H9 (cell line): ENCODE results near the gene SYNGR4. TPM values are rescaled to one million over a fixed set of nuclear protein-coding genes. Genes with fewer than 3 reads are reported as not detected.
A peak's percentile ranks its signal among the peaks of the same experiment; 100 is the strongest.

Experiments used
- DNase-seq: peaks from one replicate; pipeline ENCODE4 v3.0.0-alpha.2; 2017
- H2AFZ ChIP-seq: one replicate; pipeline ENCODE4 v1.6.1; 2013; ENCODE audit warnings: mild to moderate bottlenecking, low read length, control low read depth, moderate library complexity
- H2AK5ac ChIP-seq: 2 replicates; pipeline ENCODE4 v1.6.1; 2013; ENCODE audit warnings: low read length, control low read depth, mixed read lengths; ENCODE audit not compliant: insufficient read length
- H2BK120ac ChIP-seq: one replicate; pipeline ENCODE4 v1.6.1; 2013; ENCODE audit warnings: low read depth, mild to moderate bottlenecking, low read length, control low read depth, inconsistent platforms; ENCODE audit not compliant: poor library complexity, severe bottlenecking
- H2BK12ac ChIP-seq: 2 replicates; pipeline ENCODE4 v1.6.1; 2013; ENCODE audit warnings: low read length, control low read depth, mixed read lengths, low read depth; ENCODE audit not compliant: insufficient read length
- H2BK15ac ChIP-seq: 2 replicates; pipeline ENCODE4 v1.6.1; 2013; ENCODE audit warnings: low read depth, low read length, control low read depth
- H2BK20ac ChIP-seq: one replicate; pipeline ENCODE4 v1.6.1; 2013; ENCODE audit warnings: low read depth, mild to moderate bottlenecking, low read length, control low read depth, inconsistent platforms; ENCODE audit not compliant: poor library complexity, severe bottlenecking
- H2BK5ac ChIP-seq: 2 replicates; pipeline ENCODE4 v1.6.1; 2013; ENCODE audit warnings: low read length, control low read depth, mixed read lengths; ENCODE audit not compliant: insufficient read length
- H3K14ac ChIP-seq: 2 replicates; pipeline ENCODE4 v1.6.1; 2013; ENCODE audit warnings: low read length, control low read depth; ENCODE audit not compliant: insufficient read depth
- H3K18ac ChIP-seq: 2 replicates; pipeline ENCODE4 v1.6.1; 2013; ENCODE audit warnings: low read depth, mild to moderate bottlenecking, mixed read lengths, low read length, control low read depth; ENCODE audit not compliant: insufficient read length
- H3K23ac ChIP-seq: 2 replicates; pipeline ENCODE4 v1.6.1; 2013; ENCODE audit warnings: low read length, control low read depth, mixed read lengths, low read depth; ENCODE audit not compliant: insufficient read length
- H3K23me2 ChIP-seq: 2 replicates; pipeline ENCODE4 v1.6.1; 2013; ENCODE audit warnings: low read depth, mild to moderate bottlenecking, mixed read lengths, low read length, control low read depth; ENCODE audit not compliant: insufficient read length, poor library complexity, severe bottlenecking
- H3K27ac ChIP-seq: 2 replicates; pipeline ENCODE4 v1.5.1; 2013; ENCODE audit warnings: low read length, control low read depth, mixed read lengths, low read depth; ENCODE audit not compliant: insufficient read length
- H3K27me3 ChIP-seq: 2 replicates; pipeline ENCODE4 v1.6.1; 2013; ENCODE audit warnings: low read length, control low read depth, inconsistent platforms; ENCODE audit not compliant: insufficient read depth
- H3K4ac ChIP-seq: 2 replicates; pipeline ENCODE4 v1.6.1; 2013; ENCODE audit warnings: low read depth, mild to moderate bottlenecking, control low read depth, inconsistent platforms, low read length, moderate library complexity
- H3K4me1 ChIP-seq: 2 replicates; pipeline ENCODE4 v1.6.1; 2013; ENCODE audit warnings: low read length, control low read depth, inconsistent platforms; ENCODE audit not compliant: insufficient read depth
- H3K4me2 ChIP-seq: 2 replicates; pipeline ENCODE4 v1.6.1; 2013; ENCODE audit warnings: low read length, control low read depth, mixed read lengths; ENCODE audit not compliant: insufficient read length, insufficient read depth
- H3K56ac ChIP-seq: 2 replicates; pipeline ENCODE4 v1.6.1; 2013; ENCODE audit warnings: low read depth, mild to moderate bottlenecking, mixed read lengths, low read length, control low read depth; ENCODE audit not compliant: insufficient read length
- H3K79me1 ChIP-seq: 2 replicates; pipeline ENCODE4 v1.6.1; 2013; ENCODE audit warnings: low read depth, mild to moderate bottlenecking, moderate library complexity, low read length, control low read depth, inconsistent platforms; ENCODE audit not compliant: insufficient read depth, poor library complexity, severe bottlenecking
- H3K79me2 ChIP-seq: 2 replicates; pipeline ENCODE4 v1.6.1; 2013; ENCODE audit warnings: low read length, control low read depth, inconsistent platforms; ENCODE audit not compliant: insufficient read depth
- H3K9ac ChIP-seq: 2 replicates; pipeline ENCODE4 v1.6.1; 2013; ENCODE audit warnings: low read length, control low read depth, mixed read lengths; ENCODE audit not compliant: insufficient read length; ENCODE audit errors: extremely low read depth
- H3K9me3 ChIP-seq: one replicate; pipeline ENCODE4 v1.6.1; 2013; ENCODE audit warnings: low read depth, low read length, inconsistent platforms; ENCODE audit not compliant: control insufficient read depth
- H3T11ph ChIP-seq: one replicate; pipeline ENCODE4 v1.6.1; 2013; ENCODE audit warnings: mild to moderate bottlenecking, low read length, control low read depth, inconsistent platforms
- H4K20me1 ChIP-seq: one replicate; pipeline ENCODE4 v1.6.1; 2013; ENCODE audit not compliant: control insufficient read depth, insufficient read length, insufficient read depth
- H4K5ac ChIP-seq: 2 replicates; pipeline ENCODE4 v1.6.1; 2013; ENCODE audit warnings: low read depth, mild to moderate bottlenecking, mixed read lengths, low read length, control low read depth; ENCODE audit not compliant: insufficient read length
- H4K8ac ChIP-seq: replicated peaks from 2 replicates; pipeline ENCODE4 v1.6.1; 2013; ENCODE audit warnings: low read length, control low read depth, mixed read lengths, low read depth; ENCODE audit not compliant: insufficient read length
- H4K91ac ChIP-seq: 2 replicates; pipeline ENCODE4 v1.6.1; 2013; ENCODE audit warnings: low read depth, mild to moderate bottlenecking, moderate library complexity, mixed read lengths, low read length, control low read depth; ENCODE audit not compliant: insufficient read length
- H3K27ac Mint-ChIP-seq, 3 experiments: 2 replicates in 2 of 3; 3 replicates in 1 of 3; pipeline ENCODE4 v1.8.0; 2020 to 2021; ENCODE audit warnings: mixed read lengths in 3 of 3, mild to moderate bottlenecking in 1 of 3, moderate library complexity in 1 of 3
- H3K27me3 Mint-ChIP-seq: 2 replicates; pipeline ENCODE4 v1.8.0; 2021; ENCODE audit warnings: low read depth, mild to moderate bottlenecking, moderate library complexity, mixed read lengths
- H3K36me3 Mint-ChIP-seq, 3 experiments: 2 replicates in 2 of 3; 3 replicates in 1 of 3; pipeline ENCODE4 v1.8.0; 2020 to 2021; ENCODE audit warnings: low read depth in 3 of 3, mixed read lengths in 3 of 3; ENCODE audit not compliant: insufficient read depth in 1 of 3
- H3K4me1 Mint-ChIP-seq, 2 experiments: 2 replicates each; pipeline ENCODE4 v1.8.0; 2020; ENCODE audit warnings: mixed read lengths in 2 of 2
- H3K4me3 Mint-ChIP-seq, 2 experiments: 2 replicates in 1 of 2; 3 replicates in 1 of 2; pipeline ENCODE4 v1.8.0; 2020 to 2021; ENCODE audit warnings: mild to moderate bottlenecking in 2 of 2, mixed read lengths in 2 of 2, moderate library complexity in 1 of 2
- H3K9me3 Mint-ChIP-seq, 2 experiments: 2 replicates in 1 of 2; 3 replicates in 1 of 2; pipeline ENCODE4 v1.8.0; 2020; ENCODE audit warnings: mild to moderate bottlenecking in 2 of 2, mixed read lengths in 2 of 2, moderate library complexity in 1 of 2
- WGBS: extraction: QIAGEN DNeasy Blood & Tissue Kit; methylation state at CpG from one replicate; pipeline ENCODE4 v1.1.7; 2013; ENCODE audit warnings: missing lambda C conversion rate, low lambda C conversion rate, mixed read lengths; ENCODE audit not compliant: insufficient read length; ENCODE audit errors: extremely low coverage; 5-methylcytosine and 5-hydroxymethylcytosine counted together
- total RNA-seq: library from RNA; stranded (reverse); gene quantifications from 2 replicates; pipeline ENCODE4 v1.2.1, GENCODE V29; 2021
- TF ChIP-seq, protein P1 (sequence below): fragments of 200-600 bp; sonication (generic); conservative IDR thresholded peaks from 3 replicates; pipeline ENCODE4 v1.8.0; 2021; ENCODE audit warnings: antibody characterized with exemption, mild to moderate bottlenecking

Gene SYNGR4
- total RNA-seq, 1 experiment from 2014 or later = 0.31 TPM

- Histone ChIP-seq H3K9ac (peak overlapping the region; percentile 68), H3K14ac (peak overlapping the region; percentile 90), H3T11ph (no peak overlapping the region), H3K79me1 (no peaks in the 10 kb centered on the region), H3K9me3 (no peaks in the 10 kb centered on the region), H2BK15ac (no peak overlapping the region), H3K56ac (no peak overlapping the region), H4K8ac (no peak overlapping the region), H3K79me2 (no peaks in the 10 kb centered on the region), H2BK12ac (no peak overlapping the region), H3K4ac (no peak overlapping the region), H2BK120ac (no peak overlapping the region), H4K91ac (no peak overlapping the region), H3K4me1 (no peaks in the 10 kb centered on the region), H2AK5ac (no peak overlapping the region), H3K23ac (no peak overlapping the region), H4K20me1 (no peaks in the 10 kb centered on the region), H3K27me3 (no peaks in the 10 kb centered on the region), H3K18ac (peak overlapping the region; percentile 78), H3K27ac (no peak overlapping the region), H2BK20ac (no peak overlapping the region), H3K4me2 (peak overlapping the region; percentile 53), H4K5ac (no peak overlapping the region), H2AFZ (no peak overlapping the region), H3K23me2 (peaks cover 11% of the 10 kb centered on the region), H2BK5ac (no peak overlapping the region)
- H3K36me3 Mint-ChIP-seq = no peaks in the 10 kb centered on the region; a peak in 1 of 7 replicates
- DNase-seq = peak; percentile 100
- peaks cover 16% of the 10 kb centered on the region for H3K27me3 Mint-ChIP-seq
- TF ChIP-seq, protein P1, sequence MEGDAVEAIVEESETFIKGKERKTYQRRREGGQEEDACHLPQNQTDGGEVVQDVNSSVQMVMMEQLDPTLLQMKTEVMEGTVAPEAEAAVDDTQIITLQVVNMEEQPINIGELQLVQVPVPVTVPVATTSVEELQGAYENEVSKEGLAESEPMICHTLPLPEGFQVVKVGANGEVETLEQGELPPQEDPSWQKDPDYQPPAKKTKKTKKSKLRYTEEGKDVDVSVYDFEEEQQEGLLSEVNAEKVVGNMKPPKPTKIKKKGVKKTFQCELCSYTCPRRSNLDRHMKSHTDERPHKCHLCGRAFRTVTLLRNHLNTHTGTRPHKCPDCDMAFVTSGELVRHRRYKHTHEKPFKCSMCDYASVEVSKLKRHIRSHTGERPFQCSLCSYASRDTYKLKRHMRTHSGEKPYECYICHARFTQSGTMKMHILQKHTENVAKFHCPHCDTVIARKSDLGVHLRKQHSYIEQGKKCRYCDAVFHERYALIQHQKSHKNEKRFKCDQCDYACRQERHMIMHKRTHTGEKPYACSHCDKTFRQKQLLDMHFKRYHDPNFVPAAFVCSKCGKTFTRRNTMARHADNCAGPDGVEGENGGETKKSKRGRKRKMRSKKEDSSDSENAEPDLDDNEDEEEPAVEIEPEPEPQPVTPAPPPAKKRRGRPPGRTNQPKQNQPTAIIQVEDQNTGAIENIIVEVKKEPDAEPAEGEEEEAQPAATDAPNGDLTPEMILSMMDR = no peak
- peak overlapping the region; percentile 81 to 91 for H3K4me3 Mint-ChIP-seq
- H3K27ac Mint-ChIP-seq = peak overlapping the region; percentile 98 to 99 (median 98)
- peaks cover 40 to 57% of the 10 kb centered on the region in 2 experiments for H3K4me1 Mint-ChIP-seq
- WGBS = no CpG with 5 or more reads among the region's 22 CpGs
- H3K9me3 Mint-ChIP-seq = no peaks in the 10 kb centered on the region
These were observed 42.9 kb upstream of the SYNGR4 start for GRCh38 chr19:48321372-48321621.
